Right lung (tissue), 5 donors: ENCODE data around the gene ABCF2. TPM values are rescaled to one million over a fixed set of nuclear protein-coding genes. Genes with fewer than 3 reads are reported as not detected.

Experiments
- DNase-seq, 2 donors: peaks; one replicate each; pipeline ENCODE4 v3.0.0-alpha.2; 2013
- polyA plus RNA-seq, 5 donors: library from polyadenylated mRNA; unstranded; fragments of 120-200 nt; gene quantifications; one replicate each; pipeline versions ENCODE4 v1.2.1 to v1.2.3, GENCODE V29; 2013; ENCODE audit warnings: inconsistent platforms in 1 of 5, low replicate concordance in 1 of 5; ENCODE audit not compliant: insufficient read length in 5 of 5, insufficient read depth in 1 of 5

ABCF2 gene
- polyA plus RNA-seq, 5 donors = 19.0 to 31.6 (median 22.3) TPM

GRCh38 chr7:151254316-151254715 is 27.3 kb upstream of the ABCF2 start:
- no peak for DNase-seq

GRCh38 chr7:151252961-151253711 is 26.1 kb upstream of the ABCF2 start:
- DNase-seq = no peak

- DNase-seq = no peak
These were observed 25.5 kb upstream of the ABCF2 start for GRCh38 chr7:151252561-151252835.

GRCh38 chr7:151251689-151252560 is 24.9 kb upstream of the ABCF2 start:
- DNase-seq = peak; percentile 81 to 84

- peak in 1 of 2 donors; percentile 66 for DNase-seq
These were observed 24.3 kb upstream of the ABCF2 start for GRCh38 chr7:151251328-151251688.

- no peak for DNase-seq
These were observed 23.5 kb upstream of the ABCF2 start for GRCh38 chr7:151250181-151251132.

- peak; percentile 71 to 76 for DNase-seq
These were observed 22.7 kb upstream of the ABCF2 start for GRCh38 chr7:151249732-151250072.

GRCh38 chr7:151249034-151249731 is 22.2 kb upstream of the ABCF2 start:
- DNase-seq = no peak

- peak; percentile 61 to 79 for DNase-seq
These were observed 21.5 kb upstream of the ABCF2 start, which contains the start of gene SMARCD3 for GRCh38 chr7:151248346-151249033. Gene SMARCD3, minus strand, starts transcription at chr7:151248694. Its CDS starts 132 bp downstream, at chr7:151248562.

GRCh38 chr7:151247611-151248345 is 20.8 kb upstream of the ABCF2 start:
- DNase-seq = no peak

- no peak for DNase-seq
These were observed 20.0 kb upstream of the ABCF2 start for GRCh38 chr7:151246851-151247580.

- no peak for DNase-seq
These were observed 19.3 kb upstream of the ABCF2 start for GRCh38 chr7:151246102-151246850.

GRCh38 chr7:151245360-151246101 is 18.5 kb upstream of the ABCF2 start:
- DNase-seq = no peak

GRCh38 chr7:151244841-151245346 is 17.9 kb upstream of the ABCF2 start:
- no peak for DNase-seq

GRCh38 chr7:151244196-151244840 is 17.3 kb upstream of the ABCF2 start:
- DNase-seq = no peak

- DNase-seq = no peak
These were observed 16.6 kb upstream of the ABCF2 start for GRCh38 chr7:151243408-151244195.
